GM12873 (cell line): ENCODE measurements around the gene HTR3B.

Experiments
- CTCF ChIP-seq: IDR thresholded peaks from 2 replicates; pipeline ENCODE4 v1.5.1; 2012; ENCODE audit warnings: low read depth, mild to moderate bottlenecking, moderate library complexity, low read length, control low read depth; ENCODE audit not compliant: insufficient read depth; ENCODE audit errors: missing control alignments

HTR3B gene, protein sequence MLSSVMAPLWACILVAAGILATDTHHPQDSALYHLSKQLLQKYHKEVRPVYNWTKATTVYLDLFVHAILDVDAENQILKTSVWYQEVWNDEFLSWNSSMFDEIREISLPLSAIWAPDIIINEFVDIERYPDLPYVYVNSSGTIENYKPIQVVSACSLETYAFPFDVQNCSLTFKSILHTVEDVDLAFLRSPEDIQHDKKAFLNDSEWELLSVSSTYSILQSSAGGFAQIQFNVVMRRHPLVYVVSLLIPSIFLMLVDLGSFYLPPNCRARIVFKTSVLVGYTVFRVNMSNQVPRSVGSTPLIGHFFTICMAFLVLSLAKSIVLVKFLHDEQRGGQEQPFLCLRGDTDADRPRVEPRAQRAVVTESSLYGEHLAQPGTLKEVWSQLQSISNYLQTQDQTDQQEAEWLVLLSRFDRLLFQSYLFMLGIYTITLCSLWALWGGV

GRCh38 chr11:113904379-113905101 is at the start of gene HTR3B:
Gene HTR3B (plus strand): TSS chr11:113904796. CDS start chr11:113904934, 138 bp downstream.
- no peak for TF ChIP-seq CTCF

- TF ChIP-seq CTCF, result no peak
Measured at GRCh38 chr11:113855803-113856202, 48.8 kb upstream of the HTR3B start.

DNA sequence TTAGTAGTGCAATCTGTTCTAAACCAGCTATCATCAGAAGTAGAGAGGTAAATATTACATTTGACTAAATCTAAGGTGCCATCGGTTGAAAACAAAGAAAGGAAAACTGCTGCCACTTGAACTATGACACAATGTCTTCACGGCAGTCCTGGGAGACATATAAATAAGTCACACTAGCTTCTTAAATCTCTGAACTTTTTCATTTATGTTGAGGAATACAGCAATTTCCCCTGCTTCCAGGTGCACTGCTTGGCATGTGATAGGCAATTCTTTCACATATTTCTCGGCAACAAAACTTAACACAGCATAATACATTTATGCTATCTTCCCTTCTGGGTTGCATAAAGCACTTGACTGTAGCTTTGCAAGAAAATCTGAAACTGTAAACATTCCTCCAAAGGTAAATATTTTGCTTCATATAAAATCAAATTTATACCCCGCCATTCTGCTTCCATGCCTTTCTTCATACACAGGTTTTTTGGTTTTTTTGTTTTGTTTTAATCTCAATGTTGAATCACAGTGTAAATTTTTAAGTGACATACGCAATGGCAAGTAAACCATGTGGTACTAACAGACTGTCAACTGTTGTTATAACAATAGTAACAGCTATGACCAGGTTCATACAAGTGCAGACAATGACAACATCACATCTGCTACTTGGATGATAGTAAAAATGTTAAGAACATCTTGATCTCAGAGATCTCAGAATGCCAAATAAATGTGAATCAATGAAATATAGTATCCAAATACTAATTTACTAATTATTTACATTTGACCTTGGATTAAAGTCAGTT is 47.4 kb upstream of the HTR3B start:
- TF ChIP-seq CTCF, result no peak

DNA sequence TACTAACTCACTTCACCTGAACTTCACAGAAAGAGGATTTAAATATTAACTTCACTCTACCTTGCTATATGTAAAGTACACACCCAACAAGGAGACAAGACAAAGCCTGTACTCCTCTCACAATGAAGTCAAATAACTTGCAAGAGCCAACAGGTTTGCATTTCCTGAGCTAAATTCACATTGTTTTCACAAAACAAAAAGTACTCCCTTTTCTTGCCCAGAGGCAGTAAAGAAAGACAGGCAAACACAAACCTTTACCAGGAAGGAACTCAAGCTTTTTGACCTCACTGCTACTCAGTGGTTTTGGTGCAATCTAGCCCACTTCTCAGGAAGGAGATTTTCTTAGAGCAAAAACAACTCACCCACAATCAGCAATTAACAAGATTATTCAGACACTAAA is 44.9 kb upstream of the HTR3B start:
- TF ChIP-seq CTCF, result no peak

DNA sequence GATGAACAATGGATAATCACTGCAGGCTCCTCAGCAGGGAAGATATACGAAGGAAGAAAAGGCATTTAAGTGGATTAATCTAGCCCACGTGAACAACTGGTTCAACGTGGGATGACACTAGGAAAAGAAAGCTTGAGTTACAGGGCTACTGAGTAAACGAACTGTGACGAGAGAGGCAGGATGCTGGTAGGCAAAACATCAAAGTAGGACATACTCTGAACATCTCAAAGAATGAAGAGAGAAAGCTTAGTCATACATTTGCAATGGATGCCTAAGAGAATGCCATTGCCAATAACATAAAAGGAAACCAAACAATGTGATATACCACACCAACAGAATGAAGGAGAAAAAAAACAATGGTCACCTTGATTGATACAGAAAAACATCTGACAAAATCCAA is 42.2 kb upstream of the HTR3B start:
- no peak for TF ChIP-seq CTCF

GRCh38 chr11:113864410-113864809 is 40.2 kb upstream of the HTR3B start:
- TF ChIP-seq CTCF, result no peak

DNA sequence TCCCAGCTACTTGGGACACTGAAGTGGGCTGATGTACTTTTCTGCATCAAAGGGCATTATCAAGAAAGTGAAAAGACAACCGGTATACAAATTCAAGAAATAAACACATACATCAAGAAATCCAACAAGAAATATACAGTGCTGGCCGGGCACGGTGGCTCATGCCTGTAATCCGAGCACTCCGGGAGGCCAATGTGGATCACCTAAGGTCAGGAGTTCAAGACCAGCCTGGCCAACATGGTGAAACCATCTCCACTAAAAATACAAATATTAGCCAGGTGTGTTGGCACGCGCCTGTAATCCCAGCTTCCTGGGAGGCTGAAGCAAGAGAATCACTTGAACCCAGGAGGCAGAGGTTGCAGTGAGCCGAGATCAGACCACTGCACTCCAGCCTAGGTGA is 38.7 kb upstream of the HTR3B start:
- no peak for TF ChIP-seq CTCF
